IPS DF 4.7 (cell line): ENCODE measurements around the gene RPS29.

Experiments used
- DNase-seq: peaks from one replicate; pipeline ENCODE4 v3.0.0-alpha.2; 2013; ENCODE audit warnings: low spot score; ENCODE audit errors: extremely low read depth

Gene RPS29

DNA sequence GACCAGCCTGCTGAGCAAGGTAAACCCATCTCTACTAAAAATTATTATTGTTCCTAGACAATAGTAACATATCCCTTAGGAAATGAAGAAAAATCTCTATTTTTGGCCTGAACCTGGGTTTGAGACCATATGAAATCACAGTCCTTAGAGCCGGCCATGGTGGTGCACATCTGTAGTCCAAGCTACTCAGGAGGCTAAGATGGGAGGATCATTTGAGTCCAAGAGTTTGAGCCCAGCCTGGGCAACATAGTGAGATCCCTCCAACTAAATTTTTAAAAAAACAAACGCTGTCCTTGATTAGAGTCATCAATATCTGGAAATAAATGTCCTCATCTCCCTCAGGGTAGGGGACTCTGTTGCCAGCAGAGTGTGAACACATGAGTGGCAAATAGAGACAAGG, 34.6 kb downstream of the RPS29 start:
- DNase-seq = no peak

DNA sequence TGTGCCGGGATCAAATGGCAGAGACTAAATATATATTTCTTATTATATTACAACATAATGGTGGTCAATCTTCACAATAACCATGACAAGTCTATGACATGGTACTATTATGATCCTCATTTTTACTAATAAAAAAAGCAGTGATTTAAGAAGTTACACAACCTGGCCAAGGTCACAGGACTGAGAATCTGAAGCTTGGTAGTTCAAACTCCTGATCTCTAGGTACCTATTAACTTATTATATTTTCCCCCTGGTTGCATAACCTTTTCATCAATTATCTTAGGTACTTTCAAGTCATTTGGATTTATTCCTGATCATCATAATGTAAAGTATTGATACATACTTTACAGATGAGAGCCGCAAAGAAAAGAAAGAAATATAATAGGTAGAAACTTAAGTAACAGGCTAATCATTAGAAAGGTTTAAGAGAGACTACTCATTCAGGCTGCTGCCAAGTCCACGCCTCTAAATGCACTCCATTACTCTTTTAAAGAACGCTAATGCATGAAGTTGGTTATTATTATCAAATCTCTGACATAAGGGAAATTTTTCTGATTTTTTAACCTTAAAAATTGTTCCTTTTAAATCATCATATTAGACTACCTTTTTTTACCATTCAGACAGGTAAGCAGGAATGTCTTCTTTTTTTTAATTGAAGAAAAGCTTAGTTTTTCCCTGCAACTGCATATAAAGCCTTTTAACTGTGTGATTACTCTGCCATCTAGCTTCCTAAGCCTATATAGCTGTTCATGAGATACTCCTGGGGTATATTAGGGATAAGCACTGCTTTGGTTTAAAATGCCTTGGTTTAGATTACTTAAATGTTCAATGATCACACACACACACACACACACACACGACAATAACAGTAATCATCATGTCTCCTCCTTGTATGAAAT, 35.6 kb downstream of the RPS29 start:
- DNase-seq = no peak

DNA sequence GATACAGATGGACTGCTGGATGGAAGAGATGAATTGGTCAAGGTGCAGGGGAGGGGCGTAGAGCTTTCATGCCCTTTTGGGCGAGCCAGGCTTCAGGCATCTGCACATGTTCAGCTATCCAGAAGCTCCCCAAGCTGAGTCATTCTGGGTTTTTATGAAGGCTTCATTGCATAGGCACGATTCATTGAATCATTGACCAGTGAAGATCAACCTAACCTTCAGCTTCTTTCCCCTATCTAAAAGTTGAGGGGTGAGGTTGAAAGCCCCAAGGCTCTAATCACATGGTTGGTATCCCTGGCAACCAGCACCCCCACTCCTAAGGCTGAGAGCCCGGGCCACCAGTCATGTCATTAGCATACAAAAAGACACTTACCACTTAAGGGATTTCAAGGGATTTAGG, 36.3 kb downstream of the RPS29 start:
- no peak for DNase-seq

DNA sequence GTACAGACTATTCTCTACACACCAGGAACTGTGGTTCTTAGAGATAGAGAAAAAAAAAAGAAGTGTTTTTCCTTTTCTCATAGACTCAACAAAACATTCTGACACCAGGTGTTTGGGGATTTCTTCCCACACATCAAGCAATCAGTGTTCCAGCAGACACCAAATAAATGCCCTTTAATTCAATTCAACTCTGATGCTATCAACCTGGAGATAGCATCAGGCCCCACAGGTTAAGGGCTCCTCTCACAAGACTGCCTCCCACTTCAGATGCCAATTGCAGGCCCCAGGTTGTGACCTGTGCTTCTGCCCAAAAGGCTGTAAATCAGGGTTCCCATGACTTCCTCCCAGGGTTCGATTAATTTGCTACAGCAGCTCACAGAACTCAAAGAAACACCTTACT, 36.7 kb downstream of the RPS29 start:
- no peak for DNase-seq

DNA sequence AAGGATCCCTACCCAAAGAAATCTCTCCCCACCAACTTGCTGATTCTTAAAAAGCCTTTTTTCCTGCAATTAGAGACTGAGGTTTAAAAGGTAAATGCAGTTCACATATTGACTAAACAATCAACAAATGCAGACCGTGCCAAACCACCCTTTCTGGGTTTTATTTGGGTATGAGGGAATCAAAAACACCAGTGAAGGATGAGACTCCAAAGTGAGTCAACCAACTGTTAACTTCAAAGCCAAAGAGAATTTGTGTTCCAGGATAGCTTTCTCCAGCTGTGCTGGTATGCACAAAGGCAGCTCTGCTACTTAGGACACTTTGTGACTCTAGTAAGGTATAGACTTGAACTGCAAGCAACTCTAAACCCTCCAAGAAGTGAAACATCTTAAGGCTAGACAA, 39.4 kb downstream of the RPS29 start:
- DNase-seq = no peak

DNA sequence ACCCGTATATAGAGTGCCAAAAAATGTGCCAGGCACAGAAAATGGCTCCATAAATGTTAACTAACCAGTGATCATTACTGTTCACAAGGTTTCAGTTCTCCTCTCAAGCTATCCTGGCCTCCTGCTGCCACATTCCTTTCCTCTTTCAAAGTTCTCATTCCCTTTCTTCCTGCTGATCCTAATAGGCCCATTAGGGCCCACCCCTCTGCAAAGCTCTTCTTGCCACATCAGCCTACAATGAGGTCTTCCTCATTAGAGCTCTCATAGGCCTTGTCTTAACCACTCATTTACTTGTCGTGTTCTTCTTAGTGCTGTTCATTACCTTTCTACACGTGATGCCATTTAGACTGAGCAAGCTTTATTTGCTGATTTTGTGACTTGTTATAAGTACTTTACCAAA, 40.5 kb downstream of the RPS29 start:
- no peak for DNase-seq

DNA sequence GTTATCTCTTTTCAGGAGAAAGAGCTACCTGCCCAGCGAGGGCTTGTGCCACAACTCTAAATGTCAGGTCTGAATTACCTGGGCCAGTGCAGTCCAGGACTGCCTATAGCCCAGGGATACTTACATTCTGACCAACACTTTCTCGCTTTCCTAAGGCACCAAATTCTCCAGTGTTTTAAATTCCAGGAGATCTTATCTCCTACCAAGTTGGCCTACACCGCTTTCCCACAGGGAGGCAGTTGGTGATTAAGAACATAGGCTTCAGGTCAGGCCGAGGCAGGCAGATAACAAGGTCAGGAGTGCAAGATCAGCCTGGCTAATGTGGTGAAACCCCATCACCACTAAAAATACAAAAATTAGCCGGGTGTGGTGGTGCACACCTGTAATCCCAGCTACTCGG, 41.1 kb downstream of the RPS29 start:
- no peak for DNase-seq

DNA sequence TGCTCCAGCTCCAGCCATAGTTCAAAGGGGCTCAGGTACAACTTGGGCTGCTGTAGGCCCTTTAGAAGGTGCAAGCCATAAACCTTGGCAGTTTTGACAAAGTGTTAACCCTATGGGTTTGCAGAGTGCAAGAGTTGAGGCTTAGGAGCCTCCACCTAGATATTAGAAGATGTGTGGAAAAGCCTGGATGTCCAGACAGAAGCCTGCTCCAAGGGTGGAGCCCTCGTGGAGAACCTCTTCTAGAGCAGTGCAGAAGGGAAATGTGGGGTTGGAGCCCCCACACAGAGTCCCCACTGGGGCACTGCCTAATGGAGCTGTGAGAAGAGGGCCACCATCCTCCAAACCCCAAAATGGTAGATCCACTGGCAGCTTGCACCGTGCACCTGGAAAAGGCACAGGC, 45.1 kb downstream of the RPS29 start:
- no peak for DNase-seq

DNA sequence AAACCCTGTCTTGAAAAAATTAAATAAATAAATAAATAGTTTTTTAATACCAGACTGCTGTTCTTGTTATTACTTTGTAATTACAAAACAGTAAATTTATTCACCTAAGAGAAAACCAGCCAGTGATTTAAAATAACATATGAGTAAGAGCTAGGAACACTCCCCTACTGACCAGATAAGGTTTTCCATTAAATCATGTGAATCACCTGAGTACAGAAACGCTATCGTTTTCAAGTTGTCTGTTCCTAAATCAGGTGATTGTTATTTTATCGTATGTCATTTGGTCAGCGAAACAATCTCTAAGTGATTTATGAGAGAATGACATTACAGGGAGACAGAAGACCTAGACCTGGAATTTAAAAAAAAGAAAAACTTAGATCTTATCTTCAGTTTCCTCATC, 47.3 kb downstream of the RPS29 start:
- DNase-seq = no peak
